OCI-LY3 (cell line): ENCODE data around the gene VPS26B.
A peak's percentile ranks its signal among the peaks of the same experiment; 100 is the strongest.

Experiments
- H2AFZ ChIP-seq: fragments of 200-600, 300-600 bp; shearing (Covaris generic); 2 replicates; pipeline ENCODE4 v1.6.0; 2014; ENCODE audit warnings: antibody characterized with exemption, low read depth, low read length
- H3K27ac ChIP-seq: fragments of 200-600, 300-600 bp; sonication (generic); 2 replicates; pipeline ENCODE4 v1.5.1; 2014; ENCODE audit warnings: mild to moderate bottlenecking, low read length, moderate library complexity, mixed read lengths
- H3K27me3 ChIP-seq: fragments of 200-600, 300-600 bp; sonication (generic); 2 replicates; pipeline ENCODE4 v1.6.1; 2014; ENCODE audit warnings: low read depth, low read length, mixed read lengths
- H3K36me3 ChIP-seq: fragments of 200-600, 300-600 bp; sonication (generic); replicated peaks from 2 replicates; pipeline ENCODE3; 2014; ENCODE audit warnings: low read depth, low read length, mixed read lengths
- H3K4me1 ChIP-seq: fragments of 300-600, 200-600 bp; sonication (generic); 2 replicates; pipeline ENCODE4 v1.6.1; 2014; ENCODE audit warnings: low read length, mixed read lengths
- H3K4me2 ChIP-seq: fragments of 200-600, 300-600 bp; sonication (generic); 2 replicates; pipeline ENCODE4 v1.6.1; 2014; ENCODE audit warnings: low read length, mixed read lengths
- H3K4me3 ChIP-seq: fragments of 300-600, 200-600 bp; sonication (generic); 2 replicates; pipeline ENCODE4 v1.5.1; 2014; ENCODE audit warnings: antibody characterized with exemption, mild to moderate bottlenecking, low read length, moderate library complexity
- H3K79me2 ChIP-seq: fragments of 300-600, 200-600 bp; shearing (Covaris generic); 2 replicates; pipeline ENCODE4 v1.6.1; 2014; ENCODE audit warnings: mild to moderate bottlenecking, low read length, mixed read lengths
- H3K9ac ChIP-seq: fragments of 300-600, 200-600 bp; shearing (Covaris generic); 2 replicates; pipeline ENCODE4 v1.6.0; 2014; ENCODE audit warnings: mild to moderate bottlenecking, low read length, moderate library complexity
- H3K9me3 ChIP-seq: fragments of 200-600, 300-600 bp; shearing (Covaris generic); 2 replicates; pipeline ENCODE4 v1.6.1; 2014; ENCODE audit warnings: low read length, mixed read lengths; ENCODE audit not compliant: insufficient read depth
- H4K20me1 ChIP-seq: fragments of 200-600, 300-600 bp; sonication (generic); 2 replicates; pipeline ENCODE4 v1.6.1; 2016; ENCODE audit warnings: low read length, mixed read lengths; ENCODE audit not compliant: insufficient read depth
- CTCF ChIP-seq: fragments of 200-600, 300-600 bp; sonication (generic); IDR thresholded peaks from 2 replicates; pipeline ENCODE4 v1.5.1; 2014; ENCODE audit warnings: antibody characterized with exemption, low read length, low read depth
- EZH2phosphoT487 ChIP-seq: fragments of 200-600 bp; shearing (Covaris generic); IDR thresholded peaks from 2 replicates; pipeline ENCODE4 v1.6.1; 2018; ENCODE audit warnings: antibody characterized with exemption, mixed run types, low read depth

The VPS26B gene

GRCh38 chr11:134267966-134268365 lies 43.5 kb downstream of the VPS26B start:
- Histone ChIP-seq H2AFZ (no peak overlapping the region), H3K36me3 (no peaks in the 10 kb centered on the region), H3K27ac (no peak overlapping the region), H3K27me3 (no peaks in the 10 kb centered on the region), H3K9ac (no peak overlapping the region), H3K4me2 (no peak overlapping the region), H3K9me3 (no peaks in the 10 kb centered on the region), H3K79me2 (no peaks in the 10 kb centered on the region), H3K4me3 (no peak overlapping the region), H4K20me1 (no peaks in the 10 kb centered on the region), H3K4me1 (no peaks in the 10 kb centered on the region)
- TF ChIP-seq EZH2phosphoT487 (no peak), CTCF (no peak)

- 0 out of 2 replicates have a peak, but pooled peaks have one; percentile 4 for TF ChIP-seq CTCF
- no peak for TF ChIP-seq EZH2phosphoT487
- no peaks in the 10 kb centered on the region for H3K4me1 ChIP-seq
- no peak overlapping the region for H3K27ac ChIP-seq
- no peak overlapping the region for H2AFZ ChIP-seq
- H3K9me3 ChIP-seq: no peaks in the 10 kb centered on the region
- H4K20me1 ChIP-seq: no peaks in the 10 kb centered on the region
- H3K9ac ChIP-seq: no peak overlapping the region
- H3K27me3 ChIP-seq: peaks cover 6% of the 10 kb centered on the region
- no peak overlapping the region for H3K4me3 ChIP-seq
- no peaks in the 10 kb centered on the region for H3K36me3 ChIP-seq
- no peaks in the 10 kb centered on the region for H3K79me2 ChIP-seq
- H3K4me2 ChIP-seq: no peak overlapping the region
These were observed 45.8 kb downstream of the VPS26B start for GRCh38 chr11:134270250-134270714.

GRCh38 chr11:134271978-134272377 lies 47.5 kb downstream of the VPS26B start:
- H3K9ac ChIP-seq: no peak overlapping the region
- no peaks in the 10 kb centered on the region for H4K20me1 ChIP-seq
- no peaks in the 10 kb centered on the region for H3K4me1 ChIP-seq
- no peak overlapping the region for H3K27ac ChIP-seq
- no peaks in the 10 kb centered on the region for H3K79me2 ChIP-seq
- H3K27me3 ChIP-seq: peaks cover 6% of the 10 kb centered on the region
- H3K4me2 ChIP-seq: no peak overlapping the region
- no peaks in the 10 kb centered on the region for H3K9me3 ChIP-seq
- H3K36me3 ChIP-seq: no peaks in the 10 kb centered on the region
- no peak overlapping the region for H3K4me3 ChIP-seq
- TF ChIP-seq CTCF (no peak), EZH2phosphoT487 (no peak)
- no peak overlapping the region for H2AFZ ChIP-seq

- H3K27ac ChIP-seq: no peak overlapping the region
- no peak overlapping the region for H3K4me3 ChIP-seq
- H3K79me2 ChIP-seq: no peaks in the 10 kb centered on the region
- no peaks in the 10 kb centered on the region for H4K20me1 ChIP-seq
- H3K36me3 ChIP-seq: no peaks in the 10 kb centered on the region
- H3K4me2 ChIP-seq: no peak overlapping the region
- no peak overlapping the region for H2AFZ ChIP-seq
- no peak for TF ChIP-seq CTCF
- peaks cover 6% of the 10 kb centered on the region for H3K27me3 ChIP-seq
- no peaks in the 10 kb centered on the region for H3K9me3 ChIP-seq
- no peak overlapping the region for H3K9ac ChIP-seq
- no peaks in the 10 kb centered on the region for H3K4me1 ChIP-seq
These were observed 48.2 kb downstream of the VPS26B start for GRCh38 chr11:134272381-134273316.
